Mammary epithelial cell (primary cell): ENCODE measurements around the gene PHIP.

Source experiments
- EZH2 ChIP-seq: IDR thresholded peaks from 2 replicates; pipeline ENCODE4 v1.6.1; 2012; ENCODE audit warnings: low read length, inconsistent platforms, borderline replicate concordance
- TF ChIP-seq, protein P1 (sequence below), 2 donors: IDR thresholded peaks in 1 of 2; conservative IDR thresholded peaks in 1 of 2; 2 replicates each; pipeline ENCODE4 v1.5.1; 2011 to 2012; ENCODE audit warnings: inconsistent platforms in 2 of 2, low read length in 2 of 2, mild to moderate bottlenecking in 2 of 2, control low read depth in 1 of 2, low read depth in 1 of 2; ENCODE audit not compliant: insufficient read depth in 1 of 2; ENCODE audit errors: extremely low read depth in 1 of 2

DNA sequence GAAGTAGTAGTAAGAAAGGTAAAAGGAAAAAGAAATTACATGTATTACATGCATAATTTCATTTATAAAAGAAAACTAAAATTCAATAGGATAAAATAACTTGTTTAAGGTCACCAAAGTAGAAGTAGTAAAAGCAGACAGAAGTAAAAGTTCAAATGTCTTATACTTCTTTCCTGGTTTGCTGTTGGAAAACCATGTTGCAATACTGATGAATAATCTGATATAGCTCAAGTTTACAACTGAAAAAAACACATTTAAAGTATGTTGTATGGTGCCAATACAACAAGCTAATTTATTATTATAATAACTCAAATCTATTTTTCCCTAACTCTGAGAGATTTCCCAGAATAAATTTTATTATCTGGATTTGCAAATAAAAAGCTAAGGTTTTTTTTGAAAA is 78.3 kb downstream of the PHIP start:
- no peak for TF ChIP-seq EZH2
- TF ChIP-seq, protein P1, sequence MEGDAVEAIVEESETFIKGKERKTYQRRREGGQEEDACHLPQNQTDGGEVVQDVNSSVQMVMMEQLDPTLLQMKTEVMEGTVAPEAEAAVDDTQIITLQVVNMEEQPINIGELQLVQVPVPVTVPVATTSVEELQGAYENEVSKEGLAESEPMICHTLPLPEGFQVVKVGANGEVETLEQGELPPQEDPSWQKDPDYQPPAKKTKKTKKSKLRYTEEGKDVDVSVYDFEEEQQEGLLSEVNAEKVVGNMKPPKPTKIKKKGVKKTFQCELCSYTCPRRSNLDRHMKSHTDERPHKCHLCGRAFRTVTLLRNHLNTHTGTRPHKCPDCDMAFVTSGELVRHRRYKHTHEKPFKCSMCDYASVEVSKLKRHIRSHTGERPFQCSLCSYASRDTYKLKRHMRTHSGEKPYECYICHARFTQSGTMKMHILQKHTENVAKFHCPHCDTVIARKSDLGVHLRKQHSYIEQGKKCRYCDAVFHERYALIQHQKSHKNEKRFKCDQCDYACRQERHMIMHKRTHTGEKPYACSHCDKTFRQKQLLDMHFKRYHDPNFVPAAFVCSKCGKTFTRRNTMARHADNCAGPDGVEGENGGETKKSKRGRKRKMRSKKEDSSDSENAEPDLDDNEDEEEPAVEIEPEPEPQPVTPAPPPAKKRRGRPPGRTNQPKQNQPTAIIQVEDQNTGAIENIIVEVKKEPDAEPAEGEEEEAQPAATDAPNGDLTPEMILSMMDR (conservative IDR thresholded peaks at IDR 0.05 in 1 of 2, IDR thresholded peaks at IDR 0.05 in 1 of 2; ENCODE audit: extremely low read depth in 1 of 2, insufficient read depth in 1 of 2, low read depth in 1 of 2, low read length in 2 of 2): no peak
